Testis (tissue), 3 donors: ENCODE results near the gene DSE. TPM values are rescaled to one million over a fixed set of nuclear protein-coding genes. Genes with fewer than 3 reads are reported as not detected.
A peak's percentile ranks its signal among the peaks of the same experiment; 100 is the strongest.

Source experiments
- DNase-seq: peaks from one replicate; pipeline ENCODE4 v3.0.0-alpha.2; 2019
- H3K27ac ChIP-seq, 2 donors: fragments of 200-600 bp; sonication (generic); one replicate each; pipeline ENCODE4 v1.5.1; 2019
- H3K27me3 ChIP-seq: fragments of 200-600 bp; sonication (generic); one replicate; pipeline ENCODE4 v1.5.1; 2019
- H3K36me3 ChIP-seq: fragments of 200-600 bp; sonication (generic); one replicate; pipeline ENCODE4 v1.5.1; 2017; ENCODE audit warnings: low read depth; ENCODE audit errors: missing control alignments
- H3K4me1 ChIP-seq: fragments of 200-600 bp; sonication (generic); one replicate; pipeline ENCODE4 v1.5.1; 2019
- H3K4me3 ChIP-seq, 2 donors: fragments of 200-600 bp; sonication (generic); one replicate each; pipeline ENCODE4 v1.5.1; 2017 to 2019
- H3K9me3 ChIP-seq: fragments of 200-600 bp; sonication (generic); one replicate; pipeline ENCODE4 v1.5.1; 2017
- POLR2A ChIP-seq: fragments of 450-650 bp; IDR thresholded peaks from one replicate; pipeline ENCODE4 v1.6.1; 2017; ENCODE audit warnings: antibody characterized with exemption, mild to moderate bottlenecking, moderate library complexity
- WGBS, 2 donors: methylation state at CpG; one replicate each; pipeline ENCODE4 v1.1.5; 2018; 5-methylcytosine and 5-hydroxymethylcytosine counted together
- intact Hi-C: fragments of 100-400 bp; cut with DNase I; formaldehyde crosslinking; loops from one replicate; pipeline ENCODE4 v1.15.1; 2023; ENCODE audit warnings: low total_unique reads
- polyA plus RNA-seq: library from polyadenylated mRNA; stranded (reverse); fragments of 350-450 nt; fragmentation: Illumina TruSeq; extraction: RNeasy Lipid Tissue Mini Kit (QIAGEN cat#74804); gene quantifications from one replicate; pipeline ENCODE4 v1.2.3, GENCODE V29; 2014; ENCODE audit warnings: low read depth, low replicate concordance; ENCODE audit not compliant: insufficient read depth
- total RNA-seq, 2 donors: library from RNA; depleted of rRNA; stranded (reverse); fragments of >200 nt; gene quantifications; one replicate each; pipeline ENCODE4 v1.2.3, GENCODE V29; 2016
- TF ChIP-seq, protein P1 (sequence below), 3 experiments: fragments of 450-650 bp in 2 of 3; fragments of 200-600 bp in 1 of 3; sonication (generic) in 1 of 3; IDR thresholded peaks; one replicate each; pipeline ENCODE4 v1.5.1; 2016 to 2019; ENCODE audit warnings: antibody characterized with exemption in 3 of 3, mild to moderate bottlenecking in 2 of 3, moderate library complexity in 1 of 3

DSE gene
- total and polyA plus RNA-seq, 3 donors from 2014 or later, result 31.5 to 49.3 (median 35.1) TPM

DNA sequence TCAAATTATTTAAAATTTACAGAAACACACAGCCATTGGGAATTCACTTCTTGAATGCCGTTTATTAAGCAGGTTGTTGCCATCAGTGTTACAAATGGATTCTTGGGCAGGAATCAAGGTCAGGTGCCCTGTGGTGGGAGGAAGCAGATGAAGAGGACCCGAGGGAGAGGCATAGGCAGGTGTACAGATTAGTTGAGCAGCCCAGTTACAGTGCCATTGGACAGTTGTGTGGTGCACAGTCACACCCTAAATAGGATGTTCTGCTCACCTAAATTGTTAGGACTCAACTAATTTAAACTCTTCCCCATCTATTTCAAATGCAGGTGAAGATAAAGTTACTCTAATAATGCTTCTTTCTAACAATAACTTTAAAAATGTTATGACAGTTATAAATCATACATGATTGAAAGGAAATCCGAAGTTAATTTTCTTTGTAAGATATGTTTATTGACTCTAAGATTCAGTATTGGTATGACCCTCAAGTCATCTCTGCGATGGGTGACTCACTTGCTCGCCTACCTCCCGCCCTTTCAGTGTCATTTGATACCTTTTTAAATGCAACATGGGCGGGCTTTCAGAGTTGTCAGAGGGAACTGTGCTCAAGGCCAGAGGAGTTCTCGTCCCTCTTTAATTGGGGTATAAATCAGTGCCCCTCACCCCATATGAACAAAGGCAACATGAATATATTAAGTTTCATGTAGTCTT, 35.1 kb downstream of the DSE start:
- TF ChIP-seq, protein P1, sequence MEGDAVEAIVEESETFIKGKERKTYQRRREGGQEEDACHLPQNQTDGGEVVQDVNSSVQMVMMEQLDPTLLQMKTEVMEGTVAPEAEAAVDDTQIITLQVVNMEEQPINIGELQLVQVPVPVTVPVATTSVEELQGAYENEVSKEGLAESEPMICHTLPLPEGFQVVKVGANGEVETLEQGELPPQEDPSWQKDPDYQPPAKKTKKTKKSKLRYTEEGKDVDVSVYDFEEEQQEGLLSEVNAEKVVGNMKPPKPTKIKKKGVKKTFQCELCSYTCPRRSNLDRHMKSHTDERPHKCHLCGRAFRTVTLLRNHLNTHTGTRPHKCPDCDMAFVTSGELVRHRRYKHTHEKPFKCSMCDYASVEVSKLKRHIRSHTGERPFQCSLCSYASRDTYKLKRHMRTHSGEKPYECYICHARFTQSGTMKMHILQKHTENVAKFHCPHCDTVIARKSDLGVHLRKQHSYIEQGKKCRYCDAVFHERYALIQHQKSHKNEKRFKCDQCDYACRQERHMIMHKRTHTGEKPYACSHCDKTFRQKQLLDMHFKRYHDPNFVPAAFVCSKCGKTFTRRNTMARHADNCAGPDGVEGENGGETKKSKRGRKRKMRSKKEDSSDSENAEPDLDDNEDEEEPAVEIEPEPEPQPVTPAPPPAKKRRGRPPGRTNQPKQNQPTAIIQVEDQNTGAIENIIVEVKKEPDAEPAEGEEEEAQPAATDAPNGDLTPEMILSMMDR (IDR thresholded peaks at IDR 0.05), result no peak
- TF ChIP-seq POLR2A, result no peak
- intact Hi-C loops, result no loop called here
- Histone ChIP-seq H3K27me3 (no peaks in the 10 kb centered on the region), H3K36me3 (no peaks in the 10 kb centered on the region), H3K4me3 (no peak overlapping the region), H3K9me3 (no peaks in the 10 kb centered on the region), H3K4me1 (peaks cover 8% of the 10 kb centered on the region), H3K27ac (peak overlapping the region in 1 of 2 donors; percentile 43)
- WGBS, 2 donors, result 56 to 64% methylated on average over 8 of the region's 8 CpGs
- no peak for DNase-seq

GRCh38 chr6:116406678-116407345, 36.1 kb downstream of the DSE start:
- DNase-seq, result no peak
- no peaks in the 10 kb centered on the region for H3K36me3 ChIP-seq
- H3K27me3 ChIP-seq, result no peaks in the 10 kb centered on the region
- H3K4me1 ChIP-seq, result peaks cover 14% of the 10 kb centered on the region
- H3K27ac ChIP-seq, result no peak overlapping the region
- intact Hi-C loops, result no loop called here
- WGBS, 2 donors, result 70 to 74% methylated on average over 4 of the region's 4 CpGs
- TF ChIP-seq, protein P1 (IDR thresholded peaks at IDR 0.05), result no peak
- TF ChIP-seq POLR2A, result no peak
- H3K9me3 ChIP-seq, result no peaks in the 10 kb centered on the region
- H3K4me3 ChIP-seq, result no peak overlapping the region

GRCh38 chr6:116408491-116408890, 37.7 kb downstream of the DSE start:
- 70 to 75% methylated on average over 4 of the region's 4 CpGs for WGBS, 2 donors
- no peaks in the 10 kb centered on the region for H3K36me3 ChIP-seq

GRCh38 chr6:116409756-116410155, 39.0 kb downstream of the DSE start:
- no peaks in the 10 kb centered on the region for H3K27me3 ChIP-seq
- H3K27ac ChIP-seq, result no peak overlapping the region
- no peak for DNase-seq
- intact Hi-C loops, result no loop called here
- 63% methylated on average over 3 of the region's 3 CpGs for WGBS, 2 donors
- no peaks in the 10 kb centered on the region for H3K36me3 ChIP-seq
- H3K9me3 ChIP-seq, result no peaks in the 10 kb centered on the region
- no peak for TF ChIP-seq POLR2A
- TF ChIP-seq, protein P1 (IDR thresholded peaks at IDR 0.05), result no peak
- H3K4me3 ChIP-seq, result no peak overlapping the region
- H3K4me1 ChIP-seq, result peaks cover 13% of the 10 kb centered on the region

More at GRCh38 chr6:116408491-116408890, 37.7 kb downstream of the DSE start:
- no peaks in the 10 kb centered on the region for H3K27me3 ChIP-seq
- H3K4me3 ChIP-seq, result no peak overlapping the region
- TF ChIP-seq POLR2A, result no peak
- TF ChIP-seq, protein P1 (IDR thresholded peaks at IDR 0.05), result no peak
- no peak overlapping the region for H3K27ac ChIP-seq
- H3K4me1 ChIP-seq, result peaks cover 18% of the 10 kb centered on the region
- DNase-seq, result no peak
- intact Hi-C loops, result no loop called here
- H3K9me3 ChIP-seq, result no peaks in the 10 kb centered on the region
